HUES48 (cell line): ENCODE measurements around the gene GALNTL6.

Experiments
- H3K27ac ChIP-seq: one replicate; pipeline ENCODE4 v1.7.0; 2013; ENCODE audit warnings: low read depth, low read length, inconsistent platforms
- H3K27me3 ChIP-seq: 2 replicates; pipeline ENCODE4 v1.6.1; 2013; ENCODE audit warnings: mild to moderate bottlenecking, low read length; ENCODE audit not compliant: control insufficient read depth, insufficient read depth
- H3K36me3 ChIP-seq: 2 replicates; pipeline ENCODE4 v1.6.1; 2013; ENCODE audit warnings: low read length; ENCODE audit not compliant: control insufficient read depth, insufficient read depth
- H3K4me1 ChIP-seq: 2 replicates; pipeline ENCODE4 v1.6.1; 2013; ENCODE audit warnings: mild to moderate bottlenecking, low read length; ENCODE audit not compliant: control insufficient read depth, insufficient read depth
- H3K4me3 ChIP-seq: 2 replicates; pipeline ENCODE4 v1.5.1; 2013; ENCODE audit warnings: mild to moderate bottlenecking, low read depth, low read length
- H3K9ac ChIP-seq: 2 replicates; pipeline ENCODE4 v1.6.1; 2013; ENCODE audit warnings: mild to moderate bottlenecking, low read depth, low read length, moderate library complexity
- H3K9me3 ChIP-seq: 2 replicates; pipeline ENCODE4 v1.6.1; 2013; ENCODE audit warnings: low read length; ENCODE audit not compliant: control insufficient read depth, insufficient read depth

GALNTL6 gene

GRCh38 chr4:172815499-172816164 is 1002.4 kb downstream of the GALNTL6 start:
- Histone ChIP-seq H3K9me3 (no peaks in the 10 kb centered on the region), H3K27me3 (no peaks in the 10 kb centered on the region; the same call in 1 of the 2 replicates), H3K36me3 (no peaks in the 10 kb centered on the region), H3K4me1 (peaks cover 4% of the 10 kb centered on the region), H3K27ac (peak overlapping the region; percentile 5), H3K9ac (no peak overlapping the region), H3K4me3 (no peak overlapping the region)

- H3K27ac ChIP-seq = no peak overlapping the region
- H3K9me3 ChIP-seq = no peaks in the 10 kb centered on the region
- no peak overlapping the region for H3K4me3 ChIP-seq
- H3K4me1 ChIP-seq = no peaks in the 10 kb centered on the region
- H3K27me3 ChIP-seq = no peaks in the 10 kb centered on the region
- no peaks in the 10 kb centered on the region for H3K36me3 ChIP-seq
- no peak overlapping the region for H3K9ac ChIP-seq
Measured at GRCh38 chr4:172818901-172819300, 1005.7 kb downstream of the GALNTL6 start.

- H3K27ac ChIP-seq = no peak overlapping the region
- no peaks in the 10 kb centered on the region for H3K36me3 ChIP-seq
- no peak overlapping the region for H3K4me3 ChIP-seq
- no peak overlapping the region for H3K9ac ChIP-seq
- H3K9me3 ChIP-seq = no peaks in the 10 kb centered on the region
- no peaks in the 10 kb centered on the region for H3K27me3 ChIP-seq
- no peaks in the 10 kb centered on the region for H3K4me1 ChIP-seq
Measured at GRCh38 chr4:172819353-172819752, 1006.1 kb downstream of the GALNTL6 start.

DNA sequence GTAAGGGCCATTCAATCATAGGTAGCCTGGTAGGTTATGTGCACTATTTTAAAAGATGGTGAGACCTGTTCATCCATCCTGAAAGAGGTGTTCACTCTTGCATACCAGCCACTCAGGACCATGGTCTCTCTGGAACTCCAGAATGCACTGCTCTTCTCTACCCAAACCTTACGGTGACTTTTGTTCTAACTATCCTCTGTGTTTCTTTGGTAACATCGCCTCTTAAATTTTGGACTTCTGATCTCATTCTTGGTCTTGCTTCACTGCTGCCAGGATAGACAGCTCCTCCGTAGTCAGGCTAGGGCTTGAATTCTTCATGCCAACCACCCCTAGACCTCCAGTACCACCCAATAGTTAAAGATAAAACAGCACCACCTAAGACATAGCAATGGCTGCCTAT is 1009.1 kb downstream of the GALNTL6 start:
- H3K36me3 ChIP-seq = no peaks in the 10 kb centered on the region
- no peaks in the 10 kb centered on the region for H3K27me3 ChIP-seq
- H3K9me3 ChIP-seq = no peaks in the 10 kb centered on the region
- H3K4me1 ChIP-seq = no peaks in the 10 kb centered on the region
- no peak overlapping the region for H3K9ac ChIP-seq
- no peak overlapping the region for H3K27ac ChIP-seq
- no peak overlapping the region for H3K4me3 ChIP-seq

DNA sequence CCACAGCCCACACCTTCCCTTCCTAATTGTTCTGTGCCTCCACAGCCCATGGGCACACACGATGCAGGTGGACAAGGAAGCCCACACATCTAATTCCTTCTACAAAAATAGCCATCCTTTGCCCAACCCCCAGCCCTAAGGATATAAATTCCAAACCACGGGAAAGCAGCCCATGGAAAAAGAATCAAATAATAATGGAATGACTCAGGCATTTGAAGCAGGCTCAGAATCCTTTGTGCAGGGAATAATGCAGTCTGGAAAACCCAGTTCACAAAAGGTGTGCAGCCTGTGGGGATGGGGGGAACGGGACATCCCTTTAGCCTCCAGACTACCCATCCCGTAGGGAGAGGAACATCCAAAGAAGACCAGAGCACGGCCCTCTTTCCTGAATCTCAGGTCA is 1013.1 kb downstream of the GALNTL6 start:
- no peak overlapping the region for H3K9ac ChIP-seq
- H3K36me3 ChIP-seq = no peaks in the 10 kb centered on the region
- H3K9me3 ChIP-seq = no peaks in the 10 kb centered on the region
- H3K4me3 ChIP-seq = no peak overlapping the region
- no peak overlapping the region for H3K27ac ChIP-seq
- no peaks in the 10 kb centered on the region for H3K27me3 ChIP-seq
- no peaks in the 10 kb centered on the region for H3K4me1 ChIP-seq

DNA sequence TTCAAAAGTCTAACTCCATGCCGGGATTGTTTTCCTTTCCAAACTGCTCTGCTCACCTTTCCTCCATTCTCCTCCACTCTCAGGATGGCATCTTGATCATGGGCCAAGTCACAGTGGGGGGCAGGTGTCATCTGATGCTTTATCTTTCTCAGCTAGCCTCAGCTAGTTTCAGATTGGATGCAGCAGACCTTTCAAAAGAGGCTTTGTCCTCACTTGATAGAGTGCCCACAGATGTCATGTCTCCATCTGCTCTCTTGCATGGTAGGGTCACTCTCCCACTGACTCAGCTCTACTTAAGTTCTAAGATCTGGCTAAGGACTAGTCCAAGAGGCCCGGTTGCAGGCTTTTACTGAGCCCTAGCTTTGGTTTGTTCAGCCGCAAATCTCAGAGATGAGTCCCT is 1013.7 kb downstream of the GALNTL6 start:
- H3K4me1 ChIP-seq = no peaks in the 10 kb centered on the region
- H3K27me3 ChIP-seq = no peaks in the 10 kb centered on the region
- H3K9me3 ChIP-seq = no peaks in the 10 kb centered on the region
- H3K4me3 ChIP-seq = no peak overlapping the region
- no peak overlapping the region for H3K27ac ChIP-seq
- no peak overlapping the region for H3K9ac ChIP-seq
- H3K36me3 ChIP-seq = no peaks in the 10 kb centered on the region

GRCh38 chr4:172830295-172830764 is 1017.1 kb downstream of the GALNTL6 start:
- Histone ChIP-seq H3K4me1 (no peaks in the 10 kb centered on the region), H3K9ac (no peak overlapping the region), H3K27me3 (no peaks in the 10 kb centered on the region), H3K36me3 (no peaks in the 10 kb centered on the region), H3K4me3 (no peak overlapping the region), H3K27ac (no peak overlapping the region), H3K9me3 (no peaks in the 10 kb centered on the region)

DNA sequence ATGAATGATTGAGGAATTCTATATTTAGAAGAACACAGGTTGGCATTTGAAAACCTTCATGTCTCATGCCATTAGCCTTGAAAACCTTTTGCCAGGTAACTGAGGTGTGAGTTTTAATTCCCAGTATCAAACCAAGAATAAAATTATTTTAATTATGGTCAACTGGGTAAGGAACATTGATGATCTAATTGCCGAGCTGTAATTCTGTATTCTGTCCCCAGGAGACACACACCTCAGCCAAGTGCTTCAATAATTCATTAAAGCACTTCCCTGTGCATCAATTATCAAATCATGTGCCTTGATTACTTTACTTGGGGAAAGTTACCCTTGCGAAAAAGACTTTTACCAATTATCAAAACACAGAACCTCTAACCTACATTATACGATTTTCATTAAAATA is 1023.5 kb downstream of the GALNTL6 start:
- no peaks in the 10 kb centered on the region for H3K9me3 ChIP-seq
- no peaks in the 10 kb centered on the region for H3K36me3 ChIP-seq
- H3K4me1 ChIP-seq = peaks cover 6% of the 10 kb centered on the region
- H3K27ac ChIP-seq = no peak overlapping the region
- no peaks in the 10 kb centered on the region for H3K27me3 ChIP-seq
- no peak overlapping the region for H3K9ac ChIP-seq
- no peak overlapping the region for H3K4me3 ChIP-seq

DNA sequence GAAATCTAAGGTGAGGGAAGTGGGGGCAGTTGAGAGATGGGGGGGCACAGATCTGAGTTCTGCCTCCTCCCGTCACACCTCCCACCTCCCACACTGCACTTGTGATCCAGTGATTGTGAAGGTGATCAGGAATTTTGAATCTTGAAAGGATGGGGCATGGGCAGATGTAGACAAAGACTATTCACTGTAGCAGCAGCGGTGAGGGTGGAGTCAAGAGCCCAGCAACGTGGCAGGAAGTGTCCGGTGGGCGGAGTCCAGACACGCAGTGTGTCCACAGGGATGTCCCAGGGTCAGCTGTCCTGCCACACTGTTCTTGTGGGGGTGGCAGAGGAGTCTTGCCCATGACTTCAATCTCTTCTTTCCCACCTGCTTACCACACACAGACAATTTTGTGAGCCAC is 1024.9 kb downstream of the GALNTL6 start:
- Histone ChIP-seq H3K4me1 (peaks cover 6% of the 10 kb centered on the region), H3K36me3 (no peaks in the 10 kb centered on the region), H3K27me3 (no peaks in the 10 kb centered on the region), H3K4me3 (no peak overlapping the region), H3K9me3 (no peaks in the 10 kb centered on the region), H3K27ac (no peak overlapping the region), H3K9ac (no peak overlapping the region)

GRCh38 chr4:172838943-172839342 is 1025.7 kb downstream of the GALNTL6 start:
- Histone ChIP-seq H3K9me3 (no peaks in the 10 kb centered on the region), H3K36me3 (no peaks in the 10 kb centered on the region), H3K9ac (no peak overlapping the region), H3K27me3 (no peaks in the 10 kb centered on the region), H3K27ac (no peak overlapping the region), H3K4me3 (no peak overlapping the region), H3K4me1 (peaks cover 6% of the 10 kb centered on the region)

- H3K27ac ChIP-seq = no peak overlapping the region
- no peak overlapping the region for H3K4me3 ChIP-seq
- no peaks in the 10 kb centered on the region for H3K27me3 ChIP-seq
- no peaks in the 10 kb centered on the region for H3K36me3 ChIP-seq
- no peaks in the 10 kb centered on the region for H3K9me3 ChIP-seq
- peaks cover 6% of the 10 kb centered on the region for H3K4me1 ChIP-seq
- H3K9ac ChIP-seq = no peak overlapping the region
Measured at GRCh38 chr4:172842779-172843178, 1029.6 kb downstream of the GALNTL6 start.
